GM12878 (cell line): Measurements from ENCODE around the gene SKOR2. TPM values are rescaled to one million over a fixed set of nuclear protein-coding genes. Genes with fewer than 3 reads are reported as not detected.

ENCODE experiments used
- ATAC-seq: fragments of 200-7000 bp; cut with Tn5 transposase; 3 replicates; pipeline ENCODE4 v1.9.1; 2020; ENCODE audit warnings: mild to moderate bottlenecking, moderate library complexity
- BruUV-seq: library from RNA; stranded (reverse); fragments of 400-500 nt; replicated peaks from 2 replicates; lab custom pipeline; 2021; lab: Mats Ljungman, UMichigan
- CTCF ChIA-PET: fragments of 300-600 bp; sonication (Branson Sonifier 250); formaldehyde crosslinking; extraction: SDS; loops from one replicate; lab custom pipeline; 2021; ENCODE audit warnings: inconsistent platforms; lab: Yijun Ruan, JAX
- POLR2A ChIA-PET: fragments of 350-600 bp; formaldehyde crosslinking; extraction: SDS; loops from one replicate; lab custom pipeline; 2021; ENCODE audit warnings: inconsistent platforms; lab: Charles Lee
- RAD21 ChIA-PET: fragments of 300-600 bp; sonication (Branson Sonifier 250); formaldehyde crosslinking; loops from one replicate; lab custom pipeline; 2023; ENCODE audit warnings: antibody characterized with exemption; ENCODE audit not compliant: unreplicated experiment; lab: Charles Lee
- SMC1A ChIA-PET: fragments of 300-600 bp; sonication (Branson Sonifier 250); formaldehyde crosslinking; loops from one replicate; lab custom pipeline; 2023; ENCODE audit not compliant: unreplicated experiment, uncharacterized antibody; lab: Charles Lee
- DNase-seq: peaks from one replicate; pipeline ENCODE4 v3.0.0-alpha.2; 2011; ENCODE audit warnings: low read depth, low spot score
- FAIRE-seq: peaks from 3 replicates; lab custom pipeline; 2011; peaks lifted over from hg19 to GRCh38; lab: Jason Lieb, UNC
- H2AFZ ChIP-seq: 2 replicates; pipeline ENCODE4 v1.6.0; 2011; ENCODE audit warnings: low read depth, low read length, control low read depth; ENCODE audit not compliant: control insufficient read depth
- H3K27ac ChIP-seq: 2 replicates; pipeline ENCODE4 v1.5.1; 2011; ENCODE audit warnings: control low read depth; ENCODE audit not compliant: control insufficient read depth, insufficient read depth
- H3K27me3 ChIP-seq, 2 experiments: replicated peaks in 1 of 2; 2 replicates each; pipeline versions ENCODE4 v1.6.0 to v1.6.1; 2011; ENCODE audit warnings: low read length in 1 of 2; ENCODE audit not compliant: control insufficient read depth in 2 of 2, insufficient read depth in 2 of 2
- H3K36me3 ChIP-seq, 2 experiments: 2 replicates each; pipeline ENCODE4 v1.5.1; 2011; ENCODE audit warnings: low read length in 1 of 2; ENCODE audit not compliant: control insufficient read depth in 2 of 2, insufficient read depth in 2 of 2
- H3K4me1 ChIP-seq: 2 replicates; pipeline ENCODE4 v1.6.1; 2011; ENCODE audit warnings: mild to moderate bottlenecking, low read length, moderate library complexity, mixed read lengths; ENCODE audit not compliant: control insufficient read depth, insufficient read depth
- H3K4me2 ChIP-seq: 2 replicates; pipeline ENCODE4 v1.6.0; 2011; ENCODE audit warnings: control low read depth; ENCODE audit not compliant: control insufficient read depth, insufficient read depth
- H3K4me3 ChIP-seq: fragments of 200-600 bp; sonication (generic); 2 replicates; pipeline ENCODE4 v1.5.1; 2016
- H3K79me2 ChIP-seq: 2 replicates; pipeline ENCODE4 v1.6.0; 2011; ENCODE audit warnings: low read length; ENCODE audit not compliant: control insufficient read depth, insufficient read depth
- H3K9ac ChIP-seq: 2 replicates; pipeline ENCODE4 v1.8.0; 2011; ENCODE audit warnings: low read length, control low read depth, mixed read lengths; ENCODE audit not compliant: control insufficient read depth, insufficient read depth
- H3K9me3 ChIP-seq: replicated peaks from 3 replicates; pipeline ENCODE4 v1.5.1; 2011; ENCODE audit warnings: mild to moderate bottlenecking, low read length; ENCODE audit not compliant: control insufficient read depth, insufficient read depth
- H4K20me1 ChIP-seq: 2 replicates; pipeline ENCODE4 v1.6.0; 2011; ENCODE audit not compliant: control insufficient read depth, insufficient read depth
- CHD2 ChIP-seq: IDR thresholded peaks from 2 replicates; pipeline ENCODE4 v1.6.1; 2011; ENCODE audit warnings: low read depth, low read length, improper control_type of control experiment, borderline replicate concordance
- E2F8 ChIP-seq: fragments of 450-650 bp; IDR thresholded peaks from 2 replicates; pipeline ENCODE4 v1.6.1; 2018; ENCODE audit warnings: mild to moderate bottlenecking, low read depth, moderate library complexity; ENCODE audit not compliant: partially characterized antibody
- EP300 ChIP-seq, 2 experiments: fragments of 150-350 bp in 1 of 2; IDR thresholded peaks; 2 replicates each; pipeline ENCODE4 v1.6.1; 2011 to 2012; ENCODE audit warnings: low read depth in 2 of 2, low read length in 2 of 2, borderline replicate concordance in 1 of 2, improper control_type of control experiment in 1 of 2, inconsistent platforms in 1 of 2; ENCODE audit not compliant: control insufficient read depth in 1 of 2
- HDGF ChIP-seq: fragments of 450-650 bp; IDR thresholded peaks from 2 replicates; pipeline ENCODE4 v1.6.1; 2016; ENCODE audit warnings: antibody characterized with exemption
- IRF4 ChIP-seq: IDR thresholded peaks from 2 replicates; pipeline ENCODE4 v1.6.1; 2011; ENCODE audit warnings: low read depth, low read length
- JUNB ChIP-seq: IDR thresholded peaks from 2 replicates; pipeline ENCODE4 v1.6.1; 2016; ENCODE audit warnings: antibody characterized with exemption, mild to moderate bottlenecking
- KDM1A ChIP-seq: fragments of 200-600 bp; sonication (generic); IDR thresholded peaks from 2 replicates; pipeline ENCODE4 v1.6.1; 2016; ENCODE audit warnings: borderline replicate concordance
- MYB ChIP-seq: fragments of 150-350 bp; IDR thresholded peaks from 2 replicates; pipeline ENCODE4 v1.6.1; 2014; ENCODE audit warnings: mild to moderate bottlenecking, low read depth, low read length, borderline replicate concordance
- RBBP5 ChIP-seq: fragments of 200-600 bp; sonication (generic); conservative IDR thresholded peaks from 2 replicates; pipeline ENCODE4 v1.6.1; 2016
- RCOR1 ChIP-seq: conservative IDR thresholded peaks from 2 replicates; pipeline ENCODE4 v1.6.1; 2012; ENCODE audit warnings: low read depth, low read length, improper control_type of control experiment
- SMAD1 ChIP-seq: fragments of 450-650 bp; IDR thresholded peaks from 2 replicates; pipeline ENCODE4 v1.6.1; 2018; ENCODE audit warnings: mild to moderate bottlenecking, low read depth; ENCODE audit not compliant: partially characterized antibody
- SPI1 ChIP-seq: IDR thresholded peaks from 2 replicates; pipeline ENCODE4 v1.6.1; 2011; ENCODE audit warnings: low read depth, mild to moderate bottlenecking, low read length, moderate library complexity, borderline replicate concordance; ENCODE audit not compliant: insufficient read depth
- WRNIP1 ChIP-seq: IDR thresholded peaks from 2 replicates; pipeline ENCODE4 v1.6.1; 2011; ENCODE audit warnings: low read depth, low read length, improper control_type of control experiment, borderline replicate concordance
- ZNF24 ChIP-seq: fragments of 450-650 bp; IDR thresholded peaks from 2 replicates; pipeline ENCODE4 v1.6.1; 2017; ENCODE audit warnings: antibody characterized with exemption, mild to moderate bottlenecking
- WGBS: methylation state at CpG from one replicate; pipeline ENCODE4 v1.1.6; 2016; ENCODE audit warnings: low lambda C conversion rate; ENCODE audit not compliant: insufficient replicate concordance, insufficient coverage; ENCODE audit errors: missing lambda C conversion rate; 5-methylcytosine and 5-hydroxymethylcytosine counted together
- in situ Hi-C: fragments of 300-500 bp; cut with MboI; formaldehyde crosslinking; loops from 9 replicates; pipeline ENCODE4 v1.14.3; 2018; ENCODE audit warnings: mixed read lengths
- intact Hi-C: fragments of 100-400 bp; cut with micrococcal nuclease; formaldehyde crosslinking; loops from one replicate; pipeline ENCODE4 v1.14.2; 2022; ENCODE audit not compliant: unreplicated experiment
- polyA plus RNA-seq, 11 experiments: library from polyadenylated mRNA; depleted of rRNA in 4 of 11; unstranded in 6 of 11; stranded (reverse) in 5 of 11; fragments of >200 nt; fragmentation: Nextera tagmentation in 4 of 11; fragmentation: Illumina TruSeq in 1 of 11; extraction: Ambion mirVana in 4 of 11; extraction: Trizol in 1 of 11; gene quantifications; 1 replicate in 1 of 11; 2 replicates in 10 of 11; pipeline versions ENCODE4 v1.2.1 to v1.2.3, GENCODE V29; 2011 to 2016; ENCODE audit warnings: inconsistent platforms in 2 of 11, missing spikeins in 2 of 11, low read depth in 1 of 11
- total RNA-seq, 4 experiments: library from RNA; depleted of rRNA in 3 of 4; stranded (reverse); fragments of >200 nt in 3 of 4; fragmentation: Illumina TruSeq in 1 of 4; extraction: Trizol in 1 of 4; gene quantifications; 2 replicates each; pipeline versions ENCODE4 v1.2.1 to v1.2.3, GENCODE V29; 2013 to 2021
- TF ChIP-seq, protein P1 (sequence below): fragments of 450-650 bp; IDR thresholded peaks from 2 replicates; pipeline ENCODE4 v1.6.1; 2017; ENCODE audit warnings: mild to moderate bottlenecking, low read depth, inconsistent platforms; ENCODE audit not compliant: poor library complexity, severe bottlenecking

The SKOR2 gene
- total and polyA plus RNA-seq, 10 of the 15 experiments (the other 5 are each of a cell fraction or from before 2014, with no cell fraction given): not detected

- DNase-seq (no peak), ATAC-seq (no peak), FAIRE-seq (no peak)
- no peaks in the 10 kb centered on the region for H3K4me1 ChIP-seq
- no peak overlapping the region for H3K27ac ChIP-seq
- no peaks in the 10 kb centered on the region for H4K20me1 ChIP-seq
- H3K4me2 ChIP-seq: no peak overlapping the region
- H3K79me2 ChIP-seq: no peaks in the 10 kb centered on the region
- SMC1A ChIA-PET: no interaction called here
- no peak overlapping the region for H3K4me3 ChIP-seq
- H2AFZ ChIP-seq: no peak overlapping the region
- no peak overlapping the region for H3K9ac ChIP-seq
- no TSS peak for BruUV-seq
- WGBS: 0% methylated on average over 2 of the region's 2 CpGs
- RAD21 ChIA-PET: no interaction called here
- POLR2A ChIA-PET: no interaction called here
- peaks cover 1 to 5% of the 10 kb centered on the region in 2 experiments; a peak in 2 of 4 replicates for H3K27me3 ChIP-seq
- no peaks in the 10 kb centered on the region for H3K36me3 ChIP-seq
- CTCF ChIA-PET: no interaction called here
- H3K9me3 ChIP-seq: no peaks in the 10 kb centered on the region
- intact Hi-C loops (no loop called here), in situ Hi-C loops (loop anchor here (5.0 kb wide), 1 partner anchor 105 kb away; no protein-coding TSS in a partner anchor)
- TF ChIP-seq SPI1: no peak
- no peak for TF ChIP-seq E2F8
- TF ChIP-seq RCOR1: no peak
- no peak for TF ChIP-seq WRNIP1
- TF ChIP-seq, protein P1, sequence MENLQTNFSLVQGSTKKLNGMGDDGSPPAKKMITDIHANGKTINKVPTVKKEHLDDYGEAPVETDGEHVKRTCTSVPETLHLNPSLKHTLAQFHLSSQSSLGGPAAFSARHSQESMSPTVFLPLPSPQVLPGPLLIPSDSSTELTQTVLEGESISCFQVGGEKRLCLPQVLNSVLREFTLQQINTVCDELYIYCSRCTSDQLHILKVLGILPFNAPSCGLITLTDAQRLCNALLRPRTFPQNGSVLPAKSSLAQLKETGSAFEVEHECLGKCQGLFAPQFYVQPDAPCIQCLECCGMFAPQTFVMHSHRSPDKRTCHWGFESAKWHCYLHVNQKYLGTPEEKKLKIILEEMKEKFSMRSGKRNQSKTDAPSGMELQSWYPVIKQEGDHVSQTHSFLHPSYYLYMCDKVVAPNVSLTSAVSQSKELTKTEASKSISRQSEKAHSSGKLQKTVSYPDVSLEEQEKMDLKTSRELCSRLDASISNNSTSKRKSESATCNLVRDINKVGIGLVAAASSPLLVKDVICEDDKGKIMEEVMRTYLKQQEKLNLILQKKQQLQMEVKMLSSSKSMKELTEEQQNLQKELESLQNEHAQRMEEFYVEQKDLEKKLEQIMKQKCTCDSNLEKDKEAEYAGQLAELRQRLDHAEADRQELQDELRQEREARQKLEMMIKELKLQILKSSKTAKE: no peak
- TF ChIP-seq KDM1A: no peak
- TF ChIP-seq ZNF24: no peak
- no peak for TF ChIP-seq SMAD1
- TF ChIP-seq IRF4: no peak
- no peak for TF ChIP-seq EP300 (IDR thresholded peaks at IDR 0.05; ENCODE audit: borderline replicate concordance in 1 of 2, control insufficient read depth in 1 of 2, low read depth in 2 of 2, low read length in 2 of 2)
- no peak for TF ChIP-seq MYB
- no peak for TF ChIP-seq CHD2
- no peak for TF ChIP-seq RBBP5
- no peak for TF ChIP-seq JUNB
- no peak for TF ChIP-seq HDGF
Measured at GRCh38 chr18:47206945-47207637, 44.4 kb downstream of the SKOR2 start.
